ENCODE results near the gene OGDH.

Gene OGDH

DNA sequence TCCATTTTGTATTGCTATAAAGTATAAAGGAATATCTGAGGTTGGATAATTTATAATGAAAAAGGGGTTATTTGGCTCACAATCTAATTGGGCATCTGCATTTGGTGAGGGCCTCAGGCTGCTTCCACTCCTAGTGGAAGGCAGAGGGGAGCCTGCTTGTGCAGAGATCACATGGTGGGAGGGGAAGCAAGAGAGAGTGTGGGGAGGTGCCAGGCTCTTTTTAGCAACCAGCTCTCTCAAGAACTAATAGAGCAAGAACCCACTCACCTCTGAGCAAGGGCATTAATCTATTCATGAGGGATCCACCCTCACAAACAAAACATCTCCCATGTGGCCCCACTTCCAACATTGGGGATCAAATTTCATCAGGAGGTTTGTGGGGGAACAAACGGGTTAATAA lies 64.6 kb downstream of the OGDH start:
- Mint-ChIP-seq H3K27me3 (ENCODE audit: low read depth, poor library complexity) (peaks cover 3% of the 10 kb centered on the region), H3K36me3 (ENCODE audit: low read depth) (peaks cover 27% of the 10 kb centered on the region), H3K4me3 (no peak overlapping the region), H3K9me3 (no peaks in the 10 kb centered on the region), H3K4me1 (no peaks in the 10 kb centered on the region), H3K27ac (peak overlapping the region; percentile 57)
- DNase-seq: no peak
- TF ChIP-seq, protein P1, sequence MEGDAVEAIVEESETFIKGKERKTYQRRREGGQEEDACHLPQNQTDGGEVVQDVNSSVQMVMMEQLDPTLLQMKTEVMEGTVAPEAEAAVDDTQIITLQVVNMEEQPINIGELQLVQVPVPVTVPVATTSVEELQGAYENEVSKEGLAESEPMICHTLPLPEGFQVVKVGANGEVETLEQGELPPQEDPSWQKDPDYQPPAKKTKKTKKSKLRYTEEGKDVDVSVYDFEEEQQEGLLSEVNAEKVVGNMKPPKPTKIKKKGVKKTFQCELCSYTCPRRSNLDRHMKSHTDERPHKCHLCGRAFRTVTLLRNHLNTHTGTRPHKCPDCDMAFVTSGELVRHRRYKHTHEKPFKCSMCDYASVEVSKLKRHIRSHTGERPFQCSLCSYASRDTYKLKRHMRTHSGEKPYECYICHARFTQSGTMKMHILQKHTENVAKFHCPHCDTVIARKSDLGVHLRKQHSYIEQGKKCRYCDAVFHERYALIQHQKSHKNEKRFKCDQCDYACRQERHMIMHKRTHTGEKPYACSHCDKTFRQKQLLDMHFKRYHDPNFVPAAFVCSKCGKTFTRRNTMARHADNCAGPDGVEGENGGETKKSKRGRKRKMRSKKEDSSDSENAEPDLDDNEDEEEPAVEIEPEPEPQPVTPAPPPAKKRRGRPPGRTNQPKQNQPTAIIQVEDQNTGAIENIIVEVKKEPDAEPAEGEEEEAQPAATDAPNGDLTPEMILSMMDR (IDR thresholded peaks at IDR 0.05): no peak

DNA sequence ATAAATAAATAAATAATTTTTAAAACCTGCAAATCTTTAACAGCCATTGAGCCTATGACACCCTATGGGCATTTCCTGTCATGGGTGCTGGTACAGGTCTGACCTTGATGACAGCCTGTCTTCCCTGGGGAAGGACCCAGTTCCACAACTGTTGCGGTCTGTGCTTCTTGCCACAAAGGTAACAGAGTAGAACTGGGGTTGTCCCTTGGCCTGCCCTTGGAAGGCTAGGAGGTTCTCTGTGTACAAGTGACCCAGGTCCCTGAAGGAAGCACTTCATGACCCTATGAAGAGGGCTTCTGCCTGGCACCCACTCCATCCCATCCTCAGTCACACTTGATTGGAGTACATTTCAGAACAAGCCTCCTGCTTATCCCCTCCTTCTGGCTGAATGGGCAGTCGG lies 66.9 kb downstream of the OGDH start:
- Mint-ChIP-seq H3K27me3 (ENCODE audit: low read depth, poor library complexity) (peaks cover 3% of the 10 kb centered on the region), H3K27ac (no peak overlapping the region), H3K9me3 (no peaks in the 10 kb centered on the region), H3K4me3 (no peak overlapping the region), H3K4me1 (no peaks in the 10 kb centered on the region), H3K36me3 (ENCODE audit: low read depth) (peaks cover 30% of the 10 kb centered on the region)
- TF ChIP-seq, protein P1 (IDR thresholded peaks at IDR 0.05): no peak
- no peak for DNase-seq

DNA sequence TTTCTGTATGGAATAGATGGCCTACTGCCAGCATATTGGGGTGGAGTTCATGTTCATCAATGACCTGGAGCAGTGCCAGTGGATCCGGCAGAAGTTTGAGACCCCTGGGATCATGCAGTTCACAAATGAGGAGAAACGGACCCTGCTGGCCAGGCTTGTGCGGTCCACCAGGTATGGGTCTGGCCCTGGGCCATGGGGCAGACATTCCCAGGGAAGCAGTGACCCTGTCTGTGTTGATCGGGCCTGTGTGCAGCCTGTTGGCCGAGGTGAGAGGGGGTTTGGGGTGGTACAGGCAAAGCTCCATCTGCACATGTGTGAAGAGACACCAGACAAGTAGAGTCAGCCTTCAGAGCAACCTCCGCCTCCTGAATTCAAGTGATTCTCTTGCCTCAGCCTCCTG lies 67.3 kb downstream of the OGDH start:
- no peak for DNase-seq
- Mint-ChIP-seq H3K27ac (no peak overlapping the region), H3K9me3 (no peaks in the 10 kb centered on the region), H3K4me1 (peaks cover 4% of the 10 kb centered on the region), H3K4me3 (no peak overlapping the region), H3K36me3 (ENCODE audit: low read depth) (peaks cover 34% of the 10 kb centered on the region), H3K27me3 (ENCODE audit: low read depth, poor library complexity) (peaks cover 3% of the 10 kb centered on the region)
- TF ChIP-seq, protein P1 (IDR thresholded peaks at IDR 0.05): no peak

DNA sequence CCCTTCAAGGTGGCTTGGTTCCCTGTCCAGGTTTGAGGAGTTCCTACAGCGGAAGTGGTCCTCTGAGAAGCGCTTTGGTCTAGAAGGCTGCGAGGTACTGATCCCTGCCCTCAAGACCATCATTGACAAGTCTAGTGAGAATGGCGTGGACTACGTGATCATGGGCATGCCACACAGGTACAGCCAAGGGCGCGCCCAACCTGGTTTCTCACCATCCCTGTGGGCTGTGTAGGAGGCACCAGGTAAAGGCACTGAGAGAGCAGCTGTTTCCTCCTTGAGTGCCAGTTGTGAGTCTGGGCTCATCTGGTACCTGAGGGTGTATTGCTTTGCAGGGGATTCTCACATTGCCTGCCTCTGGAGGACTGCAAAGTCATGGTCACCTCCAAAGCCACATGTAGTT lies 68.0 kb downstream of the OGDH start:
- DNase-seq: no peak
- no peak overlapping the region for H3K4me3 Mint-ChIP-seq
- H3K9me3 Mint-ChIP-seq: no peaks in the 10 kb centered on the region
- peaks cover 3% of the 10 kb centered on the region for H3K27me3 Mint-ChIP-seq (ENCODE audit: low read depth, poor library complexity)
- TF ChIP-seq, protein P1 (IDR thresholded peaks at IDR 0.05): no peak
- peaks cover 9% of the 10 kb centered on the region for H3K4me1 Mint-ChIP-seq
- H3K36me3 Mint-ChIP-seq (ENCODE audit: low read depth): peaks cover 40% of the 10 kb centered on the region
- H3K27ac Mint-ChIP-seq: no peak overlapping the region

DNA sequence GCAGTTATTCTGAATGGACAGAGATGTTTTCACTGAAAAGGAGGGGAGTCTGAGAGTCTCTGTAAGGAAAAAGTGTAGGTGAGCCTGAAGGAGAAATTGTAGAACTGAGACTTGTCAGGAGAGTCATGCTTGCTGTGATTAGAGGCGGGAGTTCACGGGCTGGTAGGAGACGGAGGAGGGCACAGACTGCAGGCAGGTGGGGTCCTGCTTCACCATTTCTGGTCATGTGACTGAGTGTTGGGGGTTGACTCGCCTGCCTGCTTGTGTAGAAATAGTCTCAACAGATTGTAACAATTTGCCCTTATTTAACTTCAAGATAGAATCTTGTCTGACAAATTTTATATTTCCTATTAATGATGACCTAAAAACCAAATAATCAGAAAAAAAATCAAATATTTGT lies 70.3 kb downstream of the OGDH start:
- no peak for DNase-seq
- Mint-ChIP-seq H3K27ac (no peak overlapping the region), H3K4me1 (peaks cover 9% of the 10 kb centered on the region), H3K9me3 (no peaks in the 10 kb centered on the region), H3K4me3 (no peak overlapping the region), H3K27me3 (ENCODE audit: low read depth, poor library complexity) (peaks cover 3% of the 10 kb centered on the region), H3K36me3 (ENCODE audit: low read depth) (peaks cover 45% of the 10 kb centered on the region)
- TF ChIP-seq, protein P1 (IDR thresholded peaks at IDR 0.05): no peak

DNA sequence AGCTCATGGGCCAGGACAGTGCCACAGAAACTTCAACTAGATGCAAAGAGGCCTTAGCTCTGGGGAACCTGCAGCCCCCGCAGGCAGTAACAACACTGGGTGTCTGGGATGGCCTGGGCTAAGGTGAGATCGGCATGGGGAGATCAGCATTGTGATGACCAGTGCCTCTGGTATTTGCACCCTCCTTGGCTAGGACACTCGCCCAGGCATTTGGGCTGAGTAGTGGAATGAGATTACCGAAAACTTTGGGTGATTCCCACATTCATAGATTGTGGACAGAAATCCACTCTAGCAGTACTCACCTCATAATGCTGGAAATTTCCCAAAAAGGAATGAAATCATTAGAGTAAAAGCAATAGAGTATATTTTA lies 71.7 kb downstream of the OGDH start:
- peaks cover 45% of the 10 kb centered on the region for H3K36me3 Mint-ChIP-seq (ENCODE audit: low read depth)
- TF ChIP-seq, protein P1 (IDR thresholded peaks at IDR 0.05): no peak
- no peaks in the 10 kb centered on the region for H3K27me3 Mint-ChIP-seq (ENCODE audit: low read depth, poor library complexity)
- no peak for DNase-seq
- no peak overlapping the region for H3K27ac Mint-ChIP-seq
- H3K9me3 Mint-ChIP-seq: no peaks in the 10 kb centered on the region
- H3K4me3 Mint-ChIP-seq: no peak overlapping the region
- H3K4me1 Mint-ChIP-seq: peaks cover 9% of the 10 kb centered on the region

Measured in nephron progenitor cell (in vitro differentiated cells).